ENCODE measurements around the gene FAM114A1. TPM values are rescaled to one million over a fixed set of nuclear protein-coding genes. Genes with fewer than 3 reads are reported as not detected.

FAM114A1 gene
- total and polyA plus RNA-seq, 9 donors = 32.8 to 99.7 (median 79.3) TPM

DNA sequence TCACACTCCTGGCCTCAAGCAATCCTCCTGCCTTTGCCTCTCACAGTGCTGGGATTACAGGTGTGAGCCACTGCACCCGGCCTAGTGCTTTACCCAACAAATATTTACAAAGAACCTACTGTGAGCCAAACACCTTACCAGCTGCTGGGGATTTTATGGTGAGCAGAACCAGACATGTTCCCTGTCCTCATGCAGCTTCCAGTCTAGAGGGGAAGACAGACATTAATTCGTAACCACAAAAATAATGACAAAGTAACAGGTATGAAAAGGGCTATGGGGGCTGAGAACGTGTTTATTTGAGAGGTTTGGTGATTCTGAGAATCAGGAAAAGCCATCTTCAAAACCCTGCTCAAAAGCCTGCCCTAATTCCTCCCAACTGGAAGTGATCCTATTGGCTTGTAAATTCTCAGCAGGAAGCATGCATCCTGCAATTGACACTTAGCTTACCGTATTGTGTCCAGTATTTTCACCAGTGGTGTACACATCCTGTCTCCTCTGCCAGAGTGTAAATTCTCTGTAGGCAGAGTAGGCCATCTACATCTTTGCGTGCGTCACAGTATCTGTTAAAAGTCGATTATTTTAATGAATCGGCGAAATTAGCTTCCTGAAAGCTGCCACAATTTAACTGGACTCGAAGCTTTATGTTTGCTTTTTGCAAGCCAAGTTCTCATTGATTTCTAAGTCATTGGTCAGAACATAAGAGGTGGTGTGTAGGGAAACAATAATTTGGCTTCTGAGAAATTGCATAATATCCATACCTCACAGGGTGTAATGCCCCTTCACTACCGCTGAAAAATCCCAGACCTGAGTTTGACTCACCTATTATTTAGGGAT, 97.6 kb downstream of the FAM114A1 start:
- TF ChIP-seq POLR2A (IDR thresholded peaks at IDR 0.05) (no peak), EP300 (IDR thresholded peaks at IDR 0.05) (no peak)
- TF ChIP-seq, protein P1, sequence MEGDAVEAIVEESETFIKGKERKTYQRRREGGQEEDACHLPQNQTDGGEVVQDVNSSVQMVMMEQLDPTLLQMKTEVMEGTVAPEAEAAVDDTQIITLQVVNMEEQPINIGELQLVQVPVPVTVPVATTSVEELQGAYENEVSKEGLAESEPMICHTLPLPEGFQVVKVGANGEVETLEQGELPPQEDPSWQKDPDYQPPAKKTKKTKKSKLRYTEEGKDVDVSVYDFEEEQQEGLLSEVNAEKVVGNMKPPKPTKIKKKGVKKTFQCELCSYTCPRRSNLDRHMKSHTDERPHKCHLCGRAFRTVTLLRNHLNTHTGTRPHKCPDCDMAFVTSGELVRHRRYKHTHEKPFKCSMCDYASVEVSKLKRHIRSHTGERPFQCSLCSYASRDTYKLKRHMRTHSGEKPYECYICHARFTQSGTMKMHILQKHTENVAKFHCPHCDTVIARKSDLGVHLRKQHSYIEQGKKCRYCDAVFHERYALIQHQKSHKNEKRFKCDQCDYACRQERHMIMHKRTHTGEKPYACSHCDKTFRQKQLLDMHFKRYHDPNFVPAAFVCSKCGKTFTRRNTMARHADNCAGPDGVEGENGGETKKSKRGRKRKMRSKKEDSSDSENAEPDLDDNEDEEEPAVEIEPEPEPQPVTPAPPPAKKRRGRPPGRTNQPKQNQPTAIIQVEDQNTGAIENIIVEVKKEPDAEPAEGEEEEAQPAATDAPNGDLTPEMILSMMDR (IDR thresholded peaks at IDR 0.05) = no peak

DNA sequence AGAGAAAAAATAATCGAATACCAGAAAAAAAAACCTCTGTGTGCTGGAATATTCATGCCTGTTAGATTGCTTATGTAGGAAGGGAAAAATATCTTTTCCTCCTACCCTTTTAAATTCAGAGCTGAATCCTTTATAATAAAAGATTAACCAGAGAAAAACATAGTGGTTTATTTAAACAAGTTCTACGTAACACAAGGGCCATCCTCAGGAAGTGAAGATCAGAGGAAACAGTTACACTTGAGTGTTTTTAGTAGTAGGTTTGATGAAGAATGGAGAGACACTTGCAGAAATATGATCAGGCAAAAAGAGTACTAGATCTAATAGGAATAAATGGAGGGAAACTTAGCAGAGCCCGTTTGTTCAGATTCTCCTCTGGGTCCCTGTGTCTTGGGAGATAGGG, 98.3 kb downstream of the FAM114A1 start:
- TF ChIP-seq POLR2A (IDR thresholded peaks at IDR 0.05) (no peak), EP300 (IDR thresholded peaks at IDR 0.05) (no peak)
- TF ChIP-seq, protein P1 (IDR thresholded peaks at IDR 0.05) = no peak
- H3K27ac ChIP-seq = no peak overlapping the region
- H3K36me3 ChIP-seq = no peaks in the 10 kb centered on the region
- intact Hi-C loops (cut with DNase I) = no loop called here
- no peaks in the 10 kb centered on the region for H3K27me3 ChIP-seq
- H3K9me3 ChIP-seq = no peaks in the 10 kb centered on the region
- WGBS, 3 donors = 75 to 86% (median 77%) methylated on average over 3 of the region's 3 CpGs
- H3K4me1 ChIP-seq (ENCODE audit: insufficient read depth) = no peaks in the 10 kb centered on the region
- DNase-seq = no peak
- no peak overlapping the region for H3K4me3 ChIP-seq

More for the DNA sequence above, 97.6 kb downstream of the FAM114A1 start:
- Histone ChIP-seq H3K27ac (no peak overlapping the region), H3K4me3 (no peak overlapping the region), H3K36me3 (no peaks in the 10 kb centered on the region), H3K27me3 (no peaks in the 10 kb centered on the region), H3K4me1 (ENCODE audit: insufficient read depth) (no peaks in the 10 kb centered on the region), H3K9me3 (no peaks in the 10 kb centered on the region)
- intact Hi-C loops (cut with DNase I) = no loop called here
- DNase-seq = no peak
- WGBS, 3 donors = 90 to 95% (median 94%) methylated on average over 11 of the region's 11 CpGs

DNA sequence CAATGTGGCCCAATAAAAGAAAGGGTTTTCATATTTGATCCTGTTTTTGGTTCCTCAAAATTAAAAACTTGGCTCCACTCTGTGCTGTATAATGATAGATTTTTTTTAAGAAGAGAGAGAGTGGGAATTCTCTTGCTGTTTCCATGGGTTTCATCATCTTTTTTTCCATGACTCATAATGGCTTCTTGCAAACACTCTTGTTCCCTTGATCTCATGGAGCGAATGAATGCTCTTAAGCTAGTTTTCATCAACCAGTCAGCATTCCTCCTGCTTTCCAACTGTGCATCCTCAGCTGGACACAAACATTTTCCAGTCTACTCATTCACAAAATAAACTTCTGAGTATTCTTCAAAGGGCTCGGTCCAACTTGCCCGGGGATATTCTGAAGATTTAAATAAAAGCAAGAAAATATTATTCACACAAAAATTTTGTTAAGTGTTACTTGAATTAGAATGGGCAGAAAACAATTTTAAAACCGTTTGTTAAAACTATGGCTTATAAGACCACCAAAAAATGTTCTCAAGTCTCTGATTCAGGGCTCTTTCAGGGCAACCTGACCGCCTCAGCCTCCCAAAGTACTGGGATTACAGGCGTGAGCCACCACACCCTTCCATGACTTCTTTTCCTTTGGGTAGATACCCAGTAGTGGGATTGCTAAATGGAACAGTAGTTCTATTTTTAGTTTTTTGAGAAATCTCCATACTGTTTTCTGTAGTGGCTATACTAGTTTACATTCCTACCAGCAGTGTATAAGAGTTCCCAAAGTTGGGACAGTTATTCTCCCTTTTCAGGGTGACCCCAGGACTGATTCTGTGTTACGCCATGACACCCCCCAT, 99.9 kb downstream of the FAM114A1 start:
- Histone ChIP-seq H3K27ac (no peak overlapping the region), H3K36me3 (no peaks in the 10 kb centered on the region), H3K4me1 (ENCODE audit: insufficient read depth) (no peaks in the 10 kb centered on the region), H3K4me3 (no peak overlapping the region), H3K9me3 (no peaks in the 10 kb centered on the region), H3K27me3 (no peaks in the 10 kb centered on the region)
- TF ChIP-seq POLR2A (IDR thresholded peaks at IDR 0.05) (no peak), EP300 (IDR thresholded peaks at IDR 0.05) (no peak)
- TF ChIP-seq, protein P1 (IDR thresholded peaks at IDR 0.05) = no peak
- 66 to 73% (median 66%) methylated on average over 7 of the region's 7 CpGs for WGBS, 3 donors
- intact Hi-C loops (cut with DNase I) = no loop called here
- peak in 1 of 5 donors; percentile 35 for DNase-seq

DNA sequence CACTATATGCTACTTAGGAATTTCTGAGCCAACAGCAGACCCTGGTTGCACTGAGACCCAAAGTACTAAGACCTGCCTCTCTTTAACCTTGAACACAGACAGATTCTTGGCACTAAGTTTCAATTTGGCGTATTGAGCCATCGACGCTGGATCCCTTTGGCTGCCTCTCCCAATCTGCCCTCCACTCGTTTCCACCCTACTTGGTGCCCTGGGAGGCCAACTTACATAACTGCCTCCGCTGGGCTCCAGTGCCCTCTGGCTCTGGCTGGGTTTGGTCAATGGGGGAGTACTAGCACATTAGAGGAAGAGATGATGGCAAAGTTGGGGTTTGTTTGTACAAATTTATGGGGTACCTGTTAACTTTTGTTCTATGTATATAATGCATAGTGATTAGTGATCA, 101.1 kb downstream of the FAM114A1 start:
- DNase-seq = no peak
- Histone ChIP-seq H3K27ac (no peak overlapping the region), H3K9me3 (no peaks in the 10 kb centered on the region), H3K27me3 (no peaks in the 10 kb centered on the region), H3K4me1 (ENCODE audit: insufficient read depth) (no peaks in the 10 kb centered on the region), H3K4me3 (no peak overlapping the region), H3K36me3 (no peaks in the 10 kb centered on the region)
- intact Hi-C loops (cut with DNase I) = no loop called here
- TF ChIP-seq POLR2A (IDR thresholded peaks at IDR 0.05) = no peak
- TF ChIP-seq EP300 (IDR thresholded peaks at IDR 0.05) = no peak
- TF ChIP-seq, protein P1 (IDR thresholded peaks at IDR 0.05) = no peak
- 48 to 58% (median 51%) methylated on average over 5 of the region's 5 CpGs for WGBS, 3 donors

Measured in ovary (tissue), 9 donors.